AG08396 (cell line): ENCODE data around the gene ZNF302.
"Not testable (repeated sequence)": the region's sequence is repeated elsewhere in the genome, so short reads cannot be mapped to it uniquely, and the experiment has no call there.

Experiments used
- DNase-seq: peaks from one replicate; pipeline ENCODE4 v3.0.0; 2012; ENCODE audit warnings: low spot score, mixed read lengths

The ZNF302 gene

GRCh38 chr19:34677386-34678084 lies at the start of gene ZNF302:
Gene ZNF302 (plus strand): TSS chr19:34677678. CDS start chr19:34678805, 1,127 bp downstream.
- DNase-seq, result peak; percentile 97

- no peak for DNase-seq
These were observed 43.7 kb upstream of the ZNF302 start for GRCh38 chr19:34633802-34634201.

- peak; percentile 41 for DNase-seq
These were observed 37.9 kb upstream of the ZNF302 start for GRCh38 chr19:34639491-34640085.

- DNase-seq, result no peak
These were observed 35.2 kb upstream of the ZNF302 start for GRCh38 chr19:34642241-34642640.

- DNase-seq, result no peak
These were observed 32.5 kb upstream of the ZNF302 start for GRCh38 chr19:34644991-34645461.

- no peak for DNase-seq
These were observed 31.9 kb upstream of the ZNF302 start for GRCh38 chr19:34645551-34645950.

GRCh38 chr19:34649886-34650543 lies 27.5 kb upstream of the ZNF302 start:
- DNase-seq, result no peak

GRCh38 chr19:34651747-34652146 lies 25.7 kb upstream of the ZNF302 start:
- DNase-seq, result no peak

GRCh38 chr19:34654796-34655195 lies 22.7 kb upstream of the ZNF302 start:
- no peak for DNase-seq

GRCh38 chr19:34655651-34656050 lies 21.8 kb upstream of the ZNF302 start:
- DNase-seq, result no peak

GRCh38 chr19:34661357-34661756 lies 16.1 kb upstream of the ZNF302 start:
- no peak for DNase-seq

- no peak for DNase-seq
These were observed 14.6 kb upstream of the ZNF302 start for GRCh38 chr19:34662919-34663318.

GRCh38 chr19:34664168-34664567 lies 13.3 kb upstream of the ZNF302 start:
- DNase-seq, result no peak

- DNase-seq, result no peak
These were observed 12.6 kb upstream of the ZNF302 start for GRCh38 chr19:34664870-34665269.

- DNase-seq, result not testable (repeated sequence)
These were observed 12.2 kb upstream of the ZNF302 start for GRCh38 chr19:34665275-34665674.

GRCh38 chr19:34666200-34666957 lies 11.1 kb upstream of the ZNF302 start:
- no peak for DNase-seq

- DNase-seq, result no peak
These were observed 10.6 kb upstream of the ZNF302 start for GRCh38 chr19:34666958-34667265.

- peak; percentile 26 for DNase-seq
These were observed 10.0 kb upstream of the ZNF302 start for GRCh38 chr19:34667349-34668076.

GRCh38 chr19:34668077-34668689 lies 9.3 kb upstream of the ZNF302 start:
- DNase-seq, result not testable (repeated sequence)

- not testable (repeated sequence) for DNase-seq
These were observed 8.8 kb upstream of the ZNF302 start for GRCh38 chr19:34668690-34669089.

GRCh38 chr19:34669305-34669704 lies 8.2 kb upstream of the ZNF302 start:
- no peak for DNase-seq
